ENCODE measurements around the gene STX19. TPM values are rescaled to one million over a fixed set of nuclear protein-coding genes. Genes with fewer than 3 reads are reported as not detected.

Gene STX19
- polyA plus RNA-seq, 1 experiment, result not detected

- Histone ChIP-seq H3K36me3 (ENCODE audit: control insufficient read depth, insufficient read depth, low read length) (no peaks in the 10 kb centered on the region), H3K27me3 (ENCODE audit: control insufficient read depth, insufficient read depth, low read length) (no peaks in the 10 kb centered on the region), H3K4me3 (ENCODE audit: low read depth, low read length) (peak overlapping the region; percentile 11; the same call in 1 of the 2 replicates)
- CTCF ChIA-PET, result interaction anchor here (0.6 to 2.9 kb wide), 10 partner anchors 9 to 67 kb away, joined by 3 to 17 read pairs (median 4); partner anchors contain the start of genes DHFR2 and NSUN3
- peak; percentile 78 for TF ChIP-seq CTCF (IDR thresholded peaks at IDR 0.05; ENCODE audit: insufficient read depth, low read depth, low read length)
- POLR2A ChIA-PET, result no interaction called here
- DNase-seq (ENCODE audit: low read depth), result no peak
These were observed 24.0 kb downstream of the STX19 start for GRCh38 chr3:94004301-94004910.

GRCh38 chr3:94001827-94002495, 26.4 kb downstream of the STX19 start:
- 0 out of 2 replicates have a peak, but pooled peaks have one; percentile 4 for TF ChIP-seq CTCF (IDR thresholded peaks at IDR 0.05; ENCODE audit: insufficient read depth, low read depth, low read length)
- Histone ChIP-seq H3K27me3 (ENCODE audit: control insufficient read depth, insufficient read depth, low read length) (no peaks in the 10 kb centered on the region), H3K4me3 (ENCODE audit: low read depth, low read length) (no peak overlapping the region), H3K36me3 (ENCODE audit: control insufficient read depth, insufficient read depth, low read length) (no peaks in the 10 kb centered on the region)
- ChIA-PET POLR2A (no interaction called here), CTCF (interaction anchor here (0.7 to 1.7 kb wide), 3 partner anchors 67 to 70 kb away, joined by 3 to 8 read pairs (median 4); no protein-coding TSS in a partner anchor)
- no peak for DNase-seq (ENCODE audit: low read depth)

- no peak for DNase-seq (ENCODE audit: low read depth)
- no peaks in the 10 kb centered on the region for H3K36me3 ChIP-seq (ENCODE audit: control insufficient read depth, insufficient read depth, low read length)
- no peak overlapping the region for H3K4me3 ChIP-seq (ENCODE audit: low read depth, low read length)
- H3K27me3 ChIP-seq (ENCODE audit: control insufficient read depth, insufficient read depth, low read length), result no peaks in the 10 kb centered on the region
- TF ChIP-seq CTCF (IDR thresholded peaks at IDR 0.05; ENCODE audit: insufficient read depth, low read depth, low read length), result no peak
- ChIA-PET CTCF (interaction anchor here (0.7 to 1.1 kb wide), 2 partner anchors 68 to 71 kb away, joined by 3 to 4 read pairs; no protein-coding TSS in a partner anchor), POLR2A (no interaction called here)
These were observed 27.2 kb downstream of the STX19 start for GRCh38 chr3:94001191-94001590.

GRCh38 chr3:93994056-93994455, 34.3 kb downstream of the STX19 start:
- no peak for DNase-seq (ENCODE audit: low read depth)
- Histone ChIP-seq H3K4me3 (ENCODE audit: low read depth, low read length) (no peak overlapping the region), H3K36me3 (ENCODE audit: control insufficient read depth, insufficient read depth, low read length) (no peaks in the 10 kb centered on the region), H3K27me3 (ENCODE audit: control insufficient read depth, insufficient read depth, low read length) (no peaks in the 10 kb centered on the region)
- TF ChIP-seq CTCF (IDR thresholded peaks at IDR 0.05; ENCODE audit: insufficient read depth, low read depth, low read length), result no peak
- ChIA-PET POLR2A (no interaction called here), CTCF (interaction anchor here (1.0 to 1.3 kb wide), 2 partner anchors 11 to 75 kb away, joined by 3 to 5 read pairs; no protein-coding TSS in a partner anchor)

GRCh38 chr3:93992207-93992606, 36.2 kb downstream of the STX19 start:
- DNase-seq (ENCODE audit: low read depth), result no peak
- ChIA-PET POLR2A (no interaction called here), CTCF (interaction anchor here (1.3 to 1.6 kb wide), 2 partner anchors 11 to 13 kb away, joined by 4 to 5 read pairs; no protein-coding TSS in a partner anchor)
- no peak overlapping the region for H3K4me3 ChIP-seq (ENCODE audit: low read depth, low read length)
- H3K27me3 ChIP-seq (ENCODE audit: control insufficient read depth, insufficient read depth, low read length), result no peaks in the 10 kb centered on the region
- no peaks in the 10 kb centered on the region for H3K36me3 ChIP-seq (ENCODE audit: control insufficient read depth, insufficient read depth, low read length)
- TF ChIP-seq CTCF (IDR thresholded peaks at IDR 0.05; ENCODE audit: insufficient read depth, low read depth, low read length), result no peak
